ENCODE data around the gene DLG2.
"Not testable (repeated sequence)": the region's sequence is repeated elsewhere in the genome, so short reads cannot be mapped to it uniquely, and the experiment has no call there.

DLG2 gene

GRCh38 chr11:85627332-85627997 lies at the start of gene DLG2:
Gene DLG2 (minus strand): TSS chr11:85627344.
- no peak for DNase-seq

DNA sequence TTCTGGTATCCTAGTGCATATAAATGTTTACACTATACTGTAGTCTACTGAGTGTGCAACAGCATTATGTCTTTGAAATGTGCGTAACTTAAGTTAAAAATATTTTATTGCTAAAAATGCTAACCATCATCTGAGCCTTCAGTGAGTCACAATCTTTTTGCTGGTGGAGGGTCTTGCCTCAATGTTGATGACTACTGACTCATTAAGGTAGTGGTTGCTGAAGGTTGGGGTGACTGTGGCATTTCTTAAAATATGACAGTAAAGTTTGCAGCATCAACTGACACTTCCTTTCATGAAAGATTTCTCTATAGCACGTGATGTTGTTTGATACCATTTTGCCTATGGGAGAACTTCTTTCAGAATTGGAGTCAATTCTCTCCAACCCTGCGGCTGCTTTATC lies 46.2 kb upstream of the DLG2 start:
- no peak for DNase-seq

GRCh38 chr11:85672105-85672902 lies 45.2 kb upstream of the DLG2 start:
- no peak for DNase-seq

GRCh38 chr11:85670949-85671663 lies 44.0 kb upstream of the DLG2 start:
- DNase-seq, result not testable (repeated sequence)

GRCh38 chr11:85668157-85668556 lies 41.0 kb upstream of the DLG2 start:
- no peak for DNase-seq

DNA sequence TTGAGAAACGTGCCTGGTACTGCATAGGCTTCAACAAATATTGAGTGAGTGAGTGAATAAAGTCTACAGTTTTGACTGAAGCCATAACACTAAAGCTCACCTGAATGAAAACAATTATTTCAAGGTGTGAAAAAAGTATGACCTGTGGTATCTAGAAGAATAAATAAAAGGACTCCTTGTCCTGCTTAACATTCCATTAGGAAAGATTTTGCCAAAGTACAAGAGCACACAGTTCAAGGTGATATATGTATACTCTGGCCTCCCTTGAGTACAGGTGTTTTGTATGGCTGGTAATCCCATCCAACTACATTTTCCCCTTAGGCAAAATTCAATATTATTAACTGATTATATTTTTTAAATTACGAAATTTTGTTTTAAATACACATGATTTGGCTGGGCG lies 39.5 kb upstream of the DLG2 start:
- DNase-seq, result no peak

- DNase-seq, result no peak
Measured at GRCh38 chr11:85665733-85666132, 38.6 kb upstream of the DLG2 start.

- DNase-seq, result peak; percentile 91
Measured at GRCh38 chr11:85664615-85665481, 37.7 kb upstream of the DLG2 start, which contains the start of gene CREBZF. Gene CREBZF (minus strand): TSS chr11:85665129. CDS start chr11:85664875, 254 bp downstream.

- DNase-seq, result peak; percentile 82
Measured at GRCh38 chr11:85663753-85664614, 36.8 kb upstream of the DLG2 start.

GRCh38 chr11:85663080-85663752 lies 36.1 kb upstream of the DLG2 start:
- no peak for DNase-seq

DNA sequence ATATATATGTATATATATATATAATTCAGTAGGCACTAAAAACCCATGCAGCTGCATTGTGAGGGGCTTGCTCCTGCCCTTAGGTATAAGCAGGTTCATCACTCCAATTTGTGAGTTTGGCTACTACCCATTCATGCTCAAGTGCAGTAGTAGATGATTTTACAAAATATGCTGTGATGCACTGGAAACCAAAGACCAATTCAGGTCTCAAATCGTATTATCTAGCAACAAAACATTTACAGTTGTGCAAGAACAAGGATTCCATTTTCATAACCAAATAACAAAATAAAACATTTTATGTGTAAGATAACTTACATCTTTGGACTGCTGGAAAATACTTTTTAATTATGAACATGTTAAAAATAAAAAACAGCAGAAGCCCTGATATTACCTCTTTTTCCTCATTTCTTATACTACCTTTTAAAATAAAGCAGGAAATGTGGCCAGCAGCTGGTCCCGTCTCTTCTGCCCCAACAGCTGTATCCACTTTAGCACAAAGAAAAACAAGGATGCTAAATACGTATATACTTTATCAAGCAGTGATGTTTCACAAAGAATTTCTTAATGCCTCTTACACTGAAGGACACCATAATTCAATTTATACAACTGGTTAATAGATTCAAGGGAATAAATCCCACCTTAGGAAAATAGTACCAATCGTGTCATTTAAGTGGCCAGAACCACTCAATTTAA lies 35.0 kb upstream of the DLG2 start:
- DNase-seq, result no peak

- DNase-seq, result no peak
Measured at GRCh38 chr11:85658180-85658579, 31.0 kb upstream of the DLG2 start.

GRCh38 chr11:85656777-85657176 lies 29.6 kb upstream of the DLG2 start:
- no peak for DNase-seq

- DNase-seq, result not testable (repeated sequence)
Measured at GRCh38 chr11:85654343-85654742, 27.2 kb upstream of the DLG2 start.

GRCh38 chr11:85652786-85653447 lies 25.8 kb upstream of the DLG2 start:
- DNase-seq, result no peak

- DNase-seq, result no peak
Measured at GRCh38 chr11:85651118-85651517, 24.0 kb upstream of the DLG2 start.

DNA sequence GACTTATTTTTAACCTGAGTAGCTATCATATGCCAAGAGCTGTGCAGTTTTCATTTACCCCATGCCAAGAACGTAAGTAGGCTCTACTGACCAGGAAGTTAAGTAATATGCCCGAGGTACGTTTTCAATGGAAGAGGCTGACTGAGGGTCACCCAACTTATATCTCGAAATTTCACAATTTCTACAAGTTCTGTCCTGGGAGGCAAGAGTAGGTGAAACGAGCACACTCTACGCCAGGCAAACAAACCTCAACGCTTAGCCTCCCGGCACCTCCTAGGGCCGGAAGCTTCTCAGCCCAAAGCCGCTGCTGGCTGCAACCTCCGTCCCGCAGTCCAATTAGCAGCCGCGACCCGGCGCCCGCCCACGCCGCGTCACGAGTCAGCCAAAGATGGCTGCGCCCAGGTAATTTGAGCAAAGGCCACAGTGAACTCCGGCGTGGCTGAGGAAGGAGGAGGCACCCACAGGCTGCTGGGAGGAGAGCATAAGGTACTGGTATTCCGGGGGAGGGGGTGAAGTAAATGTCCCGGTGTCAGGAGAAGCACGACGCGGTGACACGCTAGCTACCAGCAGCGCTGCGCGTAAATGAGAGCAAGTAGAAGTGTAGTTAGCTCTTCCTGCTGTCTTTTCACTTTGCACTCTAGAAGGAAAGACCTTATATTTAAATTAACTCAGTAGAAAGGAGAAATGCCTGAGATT lies 20.6 kb upstream of the DLG2 start, which contains the start of gene TMEM126A:
TSS of gene TMEM126A (plus strand) at position 364 of the 696 bp plus-strand sequence. CDS start 2,289 bp downstream, outside the sequence.
- peak; percentile 91 for DNase-seq

DNA sequence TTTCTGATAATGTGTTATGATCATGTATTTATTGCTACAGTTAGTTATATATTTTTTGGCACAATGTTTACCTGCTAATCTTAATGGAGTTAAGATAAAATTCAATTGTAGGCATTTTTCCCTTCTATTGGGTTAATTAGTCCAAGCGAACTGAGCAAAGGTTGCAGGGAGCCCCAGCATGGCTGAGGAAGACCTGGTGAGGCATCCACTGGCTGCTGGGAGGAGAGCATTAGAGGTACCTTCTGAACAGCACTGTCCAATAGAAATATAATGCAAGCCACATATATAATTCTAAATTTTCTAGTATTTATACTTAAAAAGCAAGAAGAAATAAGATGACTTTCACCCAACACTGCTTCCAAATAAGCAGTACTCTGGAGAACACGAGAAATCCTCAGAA lies 19.9 kb upstream of the DLG2 start:
- no peak for DNase-seq

DNA sequence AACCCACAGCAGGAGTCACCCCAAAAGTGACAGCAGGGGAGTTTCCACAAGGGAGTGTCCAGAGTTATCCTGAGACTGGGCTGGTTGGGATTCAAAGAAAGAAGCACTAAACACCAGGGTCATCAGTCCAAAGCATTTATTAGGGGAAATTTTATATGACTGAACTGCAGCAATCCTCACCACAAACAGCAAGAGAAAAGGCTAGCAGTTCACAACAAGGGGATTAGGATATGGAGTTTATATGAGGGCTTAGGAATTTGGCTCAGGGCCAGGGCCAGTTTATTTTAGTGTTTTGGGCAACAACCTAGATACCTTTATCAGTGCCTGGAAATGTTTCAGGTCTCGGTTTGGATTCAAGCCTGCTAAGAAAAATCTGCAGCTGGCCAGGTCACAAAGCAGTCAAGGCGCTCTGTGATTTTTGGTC lies 16.1 kb upstream of the DLG2 start:
- no peak for DNase-seq

All from stimulated activated CD4-positive, alpha-beta T cell treated with anti-CD3 and anti-CD28 coated beads, Interleukin-12 subunit alpha, Interleukin-12 subunit beta, amount 100 ng/mL, for 4 hours (primary cell).